ENCODE measurements around the gene POPDC2.

Gene POPDC2

DNA sequence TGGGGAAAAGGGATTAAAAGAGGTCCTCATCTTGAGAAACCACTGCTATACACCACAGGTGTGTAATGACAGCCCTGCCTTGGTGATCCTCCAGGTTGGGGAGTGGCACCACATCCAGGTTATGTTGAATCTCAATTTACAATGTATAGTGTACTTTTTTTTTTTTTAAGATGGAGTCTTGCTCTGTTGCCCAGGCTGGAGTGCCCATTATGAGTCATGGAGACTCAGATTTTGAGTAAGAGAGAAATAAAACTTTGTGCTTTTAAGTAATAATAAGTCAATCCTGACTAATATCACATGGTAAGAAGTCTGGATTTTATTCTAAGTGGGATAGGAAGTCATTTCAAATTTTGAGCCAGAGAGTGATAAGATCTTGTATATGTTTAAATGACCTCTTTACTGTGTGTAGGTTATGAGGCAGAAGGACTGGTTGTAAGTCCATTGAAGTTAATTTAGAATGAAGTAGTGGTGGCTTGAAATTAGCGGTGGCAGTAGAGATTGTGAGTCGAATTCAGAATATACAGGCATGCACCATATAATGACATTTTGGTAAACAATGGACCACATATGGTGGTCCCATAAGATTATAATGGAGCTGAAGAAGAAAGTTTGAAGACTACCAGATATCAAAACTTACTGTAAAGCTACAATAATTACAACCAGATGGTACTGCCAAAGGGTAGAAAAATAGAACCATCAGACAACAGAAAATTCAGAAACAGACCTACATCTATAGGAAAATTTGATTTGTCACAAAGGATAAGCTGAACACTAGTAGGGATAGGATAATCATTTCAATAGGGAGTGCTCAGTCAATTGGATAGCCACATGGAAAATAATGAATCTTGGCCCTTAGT is 20.7 kb downstream of the POPDC2 start:
- no peak for DNase-seq

DNA sequence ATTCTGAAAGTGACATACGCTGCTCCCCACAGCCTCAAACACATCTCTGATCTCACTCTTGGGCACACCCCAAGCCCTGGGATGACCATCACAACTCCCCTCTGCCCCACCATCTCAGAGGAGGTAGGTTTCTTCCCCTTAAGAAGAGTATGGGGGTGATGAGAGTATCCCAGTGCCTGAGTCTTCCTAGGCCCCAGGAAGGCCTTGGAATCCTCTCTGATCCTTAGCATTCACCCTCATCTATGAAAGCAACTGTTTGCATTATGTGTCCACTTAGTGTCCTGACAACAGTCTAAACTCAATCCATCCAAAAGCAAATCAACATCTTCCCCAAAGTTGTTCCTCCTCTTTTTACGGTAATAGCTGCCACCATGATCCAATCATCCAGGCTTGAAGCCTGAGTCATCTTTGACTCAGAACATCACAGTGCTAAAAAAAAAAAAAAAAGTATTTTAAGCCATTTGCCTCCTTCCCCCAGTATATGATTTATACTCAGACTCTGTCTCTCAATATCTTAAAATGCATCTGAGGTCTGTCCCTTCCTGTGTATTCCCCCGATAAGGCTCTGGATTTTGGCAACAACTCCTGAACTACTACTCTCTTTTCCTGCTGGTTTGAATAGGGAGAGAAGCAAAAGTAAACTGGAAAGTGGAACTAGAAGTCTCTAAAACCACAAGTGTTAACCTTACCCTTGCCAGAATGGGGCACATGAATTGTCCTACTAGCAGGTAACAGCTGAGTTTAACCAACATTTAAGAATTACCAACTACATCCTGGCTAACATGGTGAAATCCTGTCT is 22.5 kb downstream of the POPDC2 start:
- no peak for DNase-seq

DNA sequence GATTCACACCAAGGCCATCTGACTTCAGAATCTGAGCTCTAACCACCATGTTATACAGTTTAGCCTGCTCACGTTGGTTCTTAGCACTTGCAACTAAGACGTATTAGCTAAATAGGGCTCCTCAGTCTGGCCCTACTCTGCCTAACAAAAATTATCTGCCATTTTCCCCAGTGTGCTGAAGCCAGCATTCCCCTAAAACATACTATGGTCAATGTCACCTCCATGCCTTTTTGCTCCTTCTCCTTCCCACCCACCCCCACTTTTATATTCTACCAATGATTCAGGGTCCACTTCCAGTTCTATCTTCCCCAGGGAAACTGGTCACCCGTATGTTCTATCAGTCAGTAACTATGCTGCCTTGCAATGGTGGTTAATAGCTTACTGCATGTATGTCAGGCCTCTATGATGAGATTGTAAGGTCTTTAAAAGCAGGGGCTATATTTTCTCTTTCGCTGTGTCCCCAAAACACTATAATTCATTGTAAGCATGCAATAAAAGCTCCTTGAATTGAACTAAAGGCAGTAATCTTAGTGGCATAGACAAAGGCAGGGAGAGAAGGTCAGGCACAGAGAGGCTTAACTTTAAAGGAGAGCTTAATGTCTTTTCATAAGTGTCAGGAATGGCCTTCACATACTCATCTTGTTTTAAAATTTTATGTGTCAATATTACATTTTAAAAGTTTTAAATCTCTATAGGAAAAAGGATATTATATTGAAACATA is 23.3 kb downstream of the POPDC2 start:
- DNase-seq: no peak

DNA sequence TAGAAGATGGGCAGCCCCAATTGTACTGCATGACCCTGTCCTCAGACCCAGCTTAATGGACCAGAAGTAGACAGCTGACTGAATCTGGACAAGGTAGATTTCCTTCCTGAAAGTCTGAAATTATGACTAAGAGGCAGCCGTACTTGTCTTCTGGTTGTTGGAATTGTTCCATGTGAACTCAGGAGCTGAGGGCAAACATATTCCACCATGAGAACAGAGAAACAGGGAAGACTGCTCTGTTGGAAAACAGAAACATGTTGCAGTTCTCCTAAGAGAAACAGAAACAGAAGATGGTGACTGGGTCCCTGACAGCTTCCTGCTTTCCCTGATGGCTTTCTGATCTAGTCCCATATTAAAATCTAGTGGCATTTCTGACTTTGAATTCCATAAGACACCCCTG is 24.1 kb downstream of the POPDC2 start:
- no peak for DNase-seq

DNA sequence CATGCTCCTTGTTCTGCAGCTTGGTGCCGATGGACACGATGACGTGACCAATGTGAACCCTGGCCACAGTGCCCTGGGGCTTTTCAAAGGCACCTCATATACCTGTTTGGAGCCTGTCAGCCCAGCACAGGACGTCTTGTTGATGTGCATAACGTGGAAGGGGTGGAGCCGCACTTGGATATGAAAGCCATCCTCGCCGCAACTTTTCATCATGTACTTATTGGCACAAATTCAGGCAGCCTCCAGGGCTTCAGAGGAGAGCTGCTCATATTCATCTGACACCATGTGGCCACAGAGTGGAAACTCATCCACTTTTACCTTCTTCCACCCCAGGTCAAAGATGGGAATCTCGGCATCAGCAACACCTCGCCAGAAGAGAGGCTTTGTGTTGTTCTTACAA is 24.7 kb downstream of the POPDC2 start:
- DNase-seq: no peak

DNA sequence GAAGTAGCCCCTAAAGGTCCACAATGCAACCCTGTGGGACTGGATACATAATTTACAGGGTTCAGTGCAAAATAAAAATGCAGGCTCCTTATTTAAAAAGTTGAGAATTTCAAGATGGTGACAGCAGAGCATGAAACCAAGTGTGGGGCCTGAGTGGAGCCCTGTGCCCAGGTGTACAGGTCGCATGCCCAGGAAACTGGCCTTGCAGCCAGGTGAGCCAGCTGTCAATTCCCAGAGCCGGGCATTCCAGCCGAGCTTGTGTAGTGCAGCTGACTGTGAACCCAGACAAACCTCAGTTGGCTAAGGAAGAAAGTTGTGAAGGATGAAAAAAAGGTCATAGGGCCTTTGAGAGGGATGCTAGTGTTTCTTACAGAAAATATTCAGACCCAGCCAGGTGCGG is 27.6 kb downstream of the POPDC2 start:
- no peak for DNase-seq

DNA sequence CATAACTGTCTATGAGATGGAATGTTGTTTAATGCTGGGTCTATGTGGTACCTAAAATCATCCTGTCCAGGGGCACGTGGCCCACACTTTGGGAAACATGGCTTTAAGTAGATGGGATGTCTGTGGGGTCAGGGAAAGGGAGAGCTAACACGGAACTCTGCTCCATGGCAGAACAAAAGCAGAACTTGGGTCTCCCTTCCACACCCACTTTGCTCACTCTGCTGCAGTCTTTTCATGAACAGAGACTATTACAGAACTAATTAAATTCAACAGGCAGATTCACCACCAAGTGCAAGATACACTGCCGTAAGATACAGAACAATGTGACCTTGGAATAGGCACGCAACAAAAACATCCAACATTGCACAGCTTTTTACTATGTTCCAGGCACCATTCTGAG is 28.2 kb downstream of the POPDC2 start:
- DNase-seq: no peak

DNA sequence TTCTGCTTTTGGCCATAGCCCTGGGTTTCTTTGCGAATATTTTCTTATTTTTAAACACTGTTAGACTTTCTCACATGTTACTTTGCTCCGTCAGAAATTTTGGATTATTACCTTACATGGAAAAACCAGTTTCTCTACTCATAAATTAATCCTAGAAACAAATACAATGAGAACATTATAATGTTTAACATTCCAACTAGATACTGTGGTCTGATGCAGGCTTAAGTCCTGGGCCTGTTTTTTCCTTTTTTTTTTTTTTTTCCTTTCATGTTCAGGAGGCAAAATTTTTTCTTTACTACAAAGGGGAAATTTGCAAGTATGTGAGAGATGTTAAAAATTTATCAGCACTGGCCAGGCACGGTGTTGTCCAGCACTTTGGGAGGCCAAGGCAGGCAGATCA is 28.9 kb downstream of the POPDC2 start:
- no peak for DNase-seq

DNA sequence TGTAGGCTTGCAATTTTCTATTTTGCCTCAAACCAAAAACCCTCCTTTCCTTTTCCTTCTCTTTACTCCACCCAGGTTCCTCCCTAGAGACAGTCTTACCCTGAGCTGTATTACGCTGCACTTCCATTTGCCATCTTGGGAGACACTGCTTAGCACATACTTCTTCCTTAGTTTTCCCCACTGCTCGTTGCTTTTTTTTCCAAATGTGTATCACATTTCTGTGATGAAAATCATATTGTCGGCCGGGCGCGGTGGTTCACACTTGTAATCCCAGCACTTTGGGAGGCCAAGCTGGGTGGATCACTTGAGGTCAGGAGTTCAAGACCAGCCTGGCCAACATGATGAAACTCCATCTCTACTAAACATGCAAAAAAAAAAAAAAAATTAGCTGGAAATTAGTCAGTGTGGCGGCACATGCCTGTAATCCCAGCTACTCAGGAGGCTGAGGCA is 29.5 kb downstream of the POPDC2 start:
- DNase-seq: no peak

DNA sequence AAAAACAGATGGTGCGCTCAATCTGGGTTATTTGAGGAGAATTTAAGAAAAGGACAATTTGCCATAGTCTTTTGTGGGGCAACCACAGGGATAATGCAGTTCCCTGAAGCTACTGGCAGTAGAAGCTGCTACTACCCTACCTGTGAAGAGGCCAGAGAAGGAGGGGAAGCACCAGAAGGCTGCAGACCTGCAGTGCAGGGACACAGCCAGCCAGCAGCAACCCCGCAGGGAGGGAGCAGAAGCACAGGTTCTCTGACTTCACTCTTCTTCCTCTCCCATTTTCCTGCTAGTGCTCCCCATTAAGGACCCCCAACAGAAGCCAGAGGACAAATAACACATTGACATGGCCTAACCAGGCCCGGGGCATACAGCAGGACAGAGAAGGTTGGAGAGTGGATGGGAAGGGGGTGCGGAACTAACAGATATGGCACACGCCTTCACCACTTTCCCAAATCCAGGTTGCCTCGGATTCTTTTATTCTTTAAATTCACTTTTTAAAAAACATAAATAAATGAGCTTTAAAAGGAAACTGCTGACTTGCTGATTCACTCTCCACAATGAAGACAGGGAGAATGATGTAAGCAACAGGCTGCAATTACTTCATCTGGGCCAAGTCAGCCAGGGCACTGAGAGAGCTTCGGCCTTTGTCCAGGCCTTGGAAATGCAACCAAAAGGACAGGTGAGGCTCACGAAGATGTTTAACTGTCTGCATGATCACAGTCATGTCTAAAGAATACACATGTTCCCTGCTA is 30.1 kb downstream of the POPDC2 start:
- DNase-seq: no peak

DNA sequence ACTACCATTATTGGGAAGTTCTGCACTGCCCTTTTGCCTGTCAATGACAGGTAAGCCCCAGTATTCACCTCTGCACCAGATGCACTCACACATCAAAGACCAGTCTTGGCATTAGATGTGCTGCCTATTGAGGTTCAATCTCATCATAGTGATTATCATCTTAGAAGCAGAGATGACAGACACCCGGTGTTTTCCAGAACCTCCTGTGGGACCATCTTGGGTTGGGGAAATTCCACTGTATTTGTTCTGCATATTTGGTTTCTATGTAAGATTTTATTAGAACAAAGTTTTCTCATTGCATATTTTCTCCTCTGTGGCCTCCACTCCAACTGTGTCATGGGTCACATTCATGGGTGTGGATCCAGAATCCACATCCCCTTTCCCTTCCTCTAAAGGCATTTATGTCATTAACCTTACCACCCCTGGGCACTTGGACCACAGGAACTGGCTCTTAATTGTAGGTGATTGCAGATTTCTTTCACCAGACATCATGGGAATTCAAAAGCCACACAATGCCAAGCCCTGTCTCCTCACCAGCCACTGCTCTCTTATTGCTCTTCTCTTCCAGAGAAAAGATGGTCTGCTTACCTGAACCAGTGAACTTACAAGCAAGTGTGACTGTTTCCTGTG is 31.5 kb downstream of the POPDC2 start:
- no peak for DNase-seq

DNA sequence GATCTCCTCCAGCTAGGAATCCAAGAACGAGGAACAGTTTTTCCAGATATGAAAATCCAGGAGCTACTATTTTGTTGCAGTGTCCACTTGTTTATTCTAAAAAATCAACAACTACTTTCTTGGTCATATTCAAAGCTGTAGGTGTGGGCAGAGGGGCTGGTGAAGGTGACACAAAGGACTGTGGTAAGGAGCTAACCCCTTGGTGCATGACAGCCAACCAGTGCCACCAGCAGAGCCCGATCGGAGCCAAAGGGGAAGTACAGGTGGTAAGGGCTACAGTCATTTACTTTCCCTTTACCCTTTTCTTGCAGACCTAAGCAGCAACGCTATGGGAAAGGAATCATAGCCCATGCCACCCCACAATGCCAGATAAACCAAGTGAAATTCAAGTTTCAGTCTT is 32.0 kb downstream of the POPDC2 start:
- DNase-seq: no peak

DNA sequence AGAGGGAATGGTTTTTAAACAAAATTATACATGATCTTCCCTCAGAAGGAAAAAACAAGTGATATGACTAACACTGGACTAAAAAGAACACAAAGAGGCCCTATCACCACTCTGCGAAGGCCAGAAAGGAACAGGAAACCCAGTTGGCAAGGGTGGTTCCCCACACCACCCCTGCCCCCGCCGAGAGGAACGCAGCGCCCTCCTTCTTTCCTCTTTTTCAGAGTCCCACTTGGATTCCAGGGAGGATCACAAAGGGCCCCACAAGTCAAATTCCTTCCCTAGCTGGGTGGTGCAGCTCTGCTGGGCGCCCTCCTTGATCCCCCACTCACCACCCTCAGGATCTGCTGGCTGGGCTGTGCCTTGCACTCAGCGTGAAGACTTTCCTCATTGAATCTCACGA is 32.9 kb downstream of the POPDC2 start:
- no peak for DNase-seq

DNA sequence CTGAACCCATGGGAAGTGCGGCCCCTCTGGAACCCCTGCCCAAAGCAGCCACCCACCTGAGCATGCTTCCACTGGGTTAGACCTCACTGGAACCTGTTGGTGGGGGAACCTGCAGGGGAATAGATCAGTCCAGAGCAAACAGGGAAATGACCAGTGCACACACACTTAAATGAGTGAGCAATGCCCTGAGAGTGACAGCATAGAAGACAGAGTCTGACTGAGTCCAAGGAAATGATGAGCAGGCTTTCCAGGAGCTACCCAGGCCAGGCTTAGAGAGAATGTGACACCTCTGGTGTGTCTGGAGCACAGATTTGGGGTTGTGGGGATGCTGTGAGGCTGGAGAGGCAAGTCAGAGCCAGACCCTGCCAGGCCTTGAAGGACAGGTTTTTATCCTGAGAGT is 34.2 kb downstream of the POPDC2 start:
- no peak for DNase-seq

DNA sequence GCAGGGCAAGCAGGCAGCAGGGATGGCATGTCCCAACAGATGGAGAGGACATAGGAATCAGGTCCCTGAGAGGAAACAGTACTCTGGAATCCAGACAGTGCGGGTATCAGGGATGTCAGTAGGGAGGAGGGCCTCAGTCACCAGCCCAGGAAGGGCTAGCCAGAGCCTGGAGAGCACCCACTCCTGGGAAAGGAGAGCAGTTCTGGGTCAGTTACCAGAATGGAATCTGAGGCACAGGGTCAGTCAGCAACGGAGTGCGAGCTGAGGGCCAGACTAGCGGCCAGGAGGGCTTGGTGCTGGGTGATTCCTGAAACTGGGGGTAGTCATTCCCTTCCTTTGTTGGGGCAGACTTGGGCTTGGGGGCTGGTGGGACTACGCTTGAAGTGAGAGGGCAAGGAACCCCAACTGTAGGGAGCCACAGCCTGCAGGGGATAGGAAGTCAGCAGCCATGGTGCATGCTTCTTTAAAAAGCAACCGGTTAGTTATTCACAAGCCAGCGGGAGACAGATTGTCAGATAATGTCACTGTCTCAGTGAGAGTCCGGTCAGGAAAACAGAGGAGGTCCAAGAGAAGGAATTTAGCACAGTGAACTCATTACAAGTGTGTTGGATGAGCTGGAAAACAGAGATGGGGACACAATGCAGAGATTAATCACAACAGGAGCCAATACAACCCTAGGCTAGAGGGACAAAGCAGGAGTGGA is 34.8 kb downstream of the POPDC2 start:
- no peak for DNase-seq

DNA sequence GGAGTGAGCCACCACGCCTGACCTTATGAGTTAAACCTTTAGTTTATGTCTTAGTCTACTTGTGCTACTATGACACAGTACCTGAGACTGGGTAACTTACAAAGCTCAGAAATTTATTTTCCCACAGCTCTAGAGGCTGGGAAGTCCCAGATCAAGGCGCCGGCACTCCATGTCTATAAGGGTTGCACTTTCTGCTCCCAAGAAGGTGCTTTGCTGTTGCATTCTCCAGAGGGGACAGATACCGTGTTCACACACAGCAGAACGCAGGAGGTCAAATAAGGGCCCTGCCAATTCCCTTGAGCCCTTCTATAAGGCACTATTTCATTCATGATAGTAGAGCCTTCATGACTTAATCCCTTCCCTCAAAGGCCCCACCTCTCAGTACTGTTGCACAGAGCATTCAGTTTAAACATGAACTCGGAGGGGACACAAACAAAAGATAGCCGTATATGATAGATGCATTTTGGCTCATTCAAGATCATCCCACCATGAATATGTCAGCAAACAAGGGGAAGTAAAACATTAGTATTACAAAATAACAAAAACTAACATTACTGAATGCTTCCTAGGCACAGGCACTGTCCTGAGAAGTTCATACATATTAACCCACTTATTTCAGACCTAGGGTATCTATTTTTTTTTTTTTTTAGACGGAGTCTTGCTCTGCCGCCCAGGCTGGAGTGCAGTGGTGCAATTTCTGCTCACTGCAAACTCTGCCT is 36.2 kb downstream of the POPDC2 start:
- no peak for DNase-seq

DNA sequence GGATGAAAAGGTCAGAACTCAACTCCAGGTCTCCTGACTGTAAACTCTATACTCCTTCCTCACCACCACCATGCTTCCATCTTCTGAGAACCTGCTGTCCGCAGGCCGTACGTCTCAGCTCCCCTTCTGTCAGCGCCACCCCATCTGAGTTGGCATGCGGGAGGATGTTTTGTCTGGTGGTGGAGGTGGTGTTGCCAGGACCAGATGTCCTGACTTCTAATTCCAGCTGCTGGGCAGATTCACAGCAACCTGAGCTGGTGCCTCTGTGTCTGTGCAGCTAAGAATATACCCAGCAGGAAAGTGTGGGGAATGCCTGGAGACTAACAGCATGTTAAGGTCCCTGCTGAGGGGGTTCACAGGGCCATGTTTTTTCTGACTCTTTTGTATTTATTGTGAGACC is 39.5 kb downstream of the POPDC2 start:
- no peak for DNase-seq

DNA sequence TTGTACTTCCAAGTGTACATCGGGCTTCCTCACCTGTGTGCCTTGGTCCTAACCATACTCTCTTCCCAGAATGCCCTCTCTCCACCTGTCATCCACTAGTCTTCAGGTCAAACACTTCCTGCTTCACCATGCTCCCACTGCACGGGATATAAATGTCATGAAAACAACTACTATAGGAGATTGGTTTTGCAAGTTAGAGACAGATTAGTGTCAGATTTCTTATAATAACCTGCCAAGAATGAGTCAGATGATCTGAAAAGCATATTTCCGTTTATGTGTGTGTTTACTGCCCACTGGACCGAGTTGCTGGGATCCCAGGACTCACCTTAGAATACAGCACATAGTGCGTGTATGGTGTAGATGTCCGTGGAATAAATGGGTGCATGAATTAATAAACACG is 41.3 kb downstream of the POPDC2 start:
- DNase-seq: no peak

DNA sequence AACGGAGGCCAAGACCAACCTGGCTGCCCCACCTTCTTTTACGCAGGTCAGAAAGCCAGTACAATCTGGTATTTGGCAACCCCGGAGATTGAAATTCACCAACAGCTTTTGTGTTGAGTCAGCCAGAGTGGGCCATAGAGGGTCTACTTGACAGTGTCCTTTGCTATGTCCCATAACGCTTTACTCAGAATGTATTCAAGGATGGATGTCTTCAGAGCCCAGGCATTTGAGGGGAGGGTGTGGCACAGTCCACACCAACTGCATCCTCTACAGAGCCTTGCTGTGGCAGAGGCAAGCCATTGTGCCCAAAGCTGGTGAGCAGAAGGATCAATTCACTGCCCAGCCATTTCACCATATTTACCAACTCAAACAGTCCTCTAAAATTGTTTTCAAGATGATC is 44.3 kb downstream of the POPDC2 start:
- DNase-seq: no peak

DNA sequence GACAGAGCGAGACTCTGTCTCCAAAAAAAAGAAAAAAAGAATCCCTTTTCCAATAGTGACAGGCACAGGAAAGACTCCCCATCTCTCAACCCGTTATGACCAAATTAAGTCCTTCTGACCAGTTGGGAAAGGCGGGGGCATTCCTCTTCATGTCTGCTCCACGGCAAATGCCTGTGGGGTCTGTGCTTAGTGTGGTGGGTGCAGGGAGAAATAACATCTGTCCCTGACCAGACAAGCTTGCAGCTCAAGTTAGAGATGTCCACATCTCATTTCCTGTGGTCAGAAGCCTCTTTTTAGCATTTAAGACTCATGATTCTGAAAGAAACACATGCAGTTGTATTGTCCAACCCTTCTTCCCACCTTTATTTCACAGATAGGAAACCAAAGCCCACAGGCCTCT is 46.5 kb downstream of the POPDC2 start:
- no peak for DNase-seq

DNA sequence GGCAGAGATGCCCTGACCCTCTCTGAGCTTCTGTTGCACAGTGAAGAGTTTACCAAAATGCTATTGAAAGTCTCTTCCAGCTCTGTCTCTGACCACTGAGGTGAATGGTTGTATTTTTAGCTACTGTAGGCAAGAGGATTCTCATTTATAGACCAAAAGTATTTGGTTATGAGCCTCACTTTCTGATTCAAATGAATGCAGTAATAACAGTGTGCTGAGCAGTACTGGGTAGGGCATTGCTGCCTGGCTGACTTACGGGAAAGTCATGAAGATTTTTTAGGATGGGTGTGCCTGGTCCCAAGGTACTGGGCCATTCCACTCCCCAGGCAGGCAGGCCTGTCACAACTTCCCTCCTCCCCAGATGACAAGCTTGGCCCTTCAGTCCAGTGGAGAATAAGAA is 47.2 kb downstream of the POPDC2 start:
- no peak for DNase-seq

All from right forelimb (tissue), 1 donor.